Stimulated activated CD4-positive, alpha-beta T cell treated with anti-CD3 and anti-CD28 coated beads, Interleukin-1b, Interleukin-23, amount 100 ng/mL, for 4 hours (primary cell): Measurements from ENCODE around the gene KDM4B.

ENCODE experiments used
- DNase-seq, 2 donors: peaks; one replicate each; pipeline ENCODE4 v3.0.0-alpha.2; 2020; ENCODE audit warnings: low read depth in 2 of 2

The KDM4B gene

GRCh38 chr19:5104871-5105351 lies 136.0 kb downstream of the KDM4B start:
- DNase-seq: no peak

GRCh38 chr19:5106191-5106726 lies 137.3 kb downstream of the KDM4B start:
- no peak for DNase-seq

- DNase-seq: no peak
Measured at GRCh38 chr19:5106971-5107370, 138.1 kb downstream of the KDM4B start.

- DNase-seq: no peak
Measured at GRCh38 chr19:5107432-5108122, 138.7 kb downstream of the KDM4B start.

- no peak for DNase-seq
Measured at GRCh38 chr19:5108123-5108596, 139.2 kb downstream of the KDM4B start.

GRCh38 chr19:5108866-5109265 lies 140.0 kb downstream of the KDM4B start:
- no peak for DNase-seq

GRCh38 chr19:5109560-5109959 lies 140.6 kb downstream of the KDM4B start:
- DNase-seq: no peak

- no peak for DNase-seq
Measured at GRCh38 chr19:5110546-5110945, 141.6 kb downstream of the KDM4B start.

- no peak for DNase-seq
Measured at GRCh38 chr19:5111051-5111450, 142.1 kb downstream of the KDM4B start.

- no peak for DNase-seq
Measured at GRCh38 chr19:5112175-5112574, 143.3 kb downstream of the KDM4B start.

GRCh38 chr19:5112681-5113575 lies 144.0 kb downstream of the KDM4B start:
- no peak for DNase-seq

- no peak for DNase-seq
Measured at GRCh38 chr19:5113633-5114586, 145.0 kb downstream of the KDM4B start.

GRCh38 chr19:5114727-5115126 lies 145.8 kb downstream of the KDM4B start:
- DNase-seq: no peak

GRCh38 chr19:5115351-5115750 lies 146.4 kb downstream of the KDM4B start:
- no peak for DNase-seq

- no peak for DNase-seq
Measured at GRCh38 chr19:5115771-5116202, 146.9 kb downstream of the KDM4B start.

- DNase-seq: no peak
Measured at GRCh38 chr19:5116292-5116691, 147.4 kb downstream of the KDM4B start.

- DNase-seq: no peak
Measured at GRCh38 chr19:5117421-5117820, 148.5 kb downstream of the KDM4B start.

GRCh38 chr19:5118026-5118425 lies 149.1 kb downstream of the KDM4B start:
- no peak for DNase-seq

GRCh38 chr19:5119297-5119998 lies 150.5 kb downstream of the KDM4B start:
- DNase-seq: no peak

GRCh38 chr19:5120321-5120720 lies 151.4 kb downstream of the KDM4B start:
- DNase-seq: no peak

GRCh38 chr19:5120833-5121232 lies 151.9 kb downstream of the KDM4B start:
- no peak for DNase-seq
